BE2C (cell line): ENCODE data around the gene RAB6B.

ENCODE experiments used
- DNase-seq: peaks from one replicate; pipeline ENCODE4 v3.0.0-alpha.2; 2020
- H3K27me3 ChIP-seq: fragments of 250-450 bp; sonication (Bioruptor Pico); 2 replicates; pipeline ENCODE4 v1.5.1; 2020; ENCODE audit warnings: mild to moderate bottlenecking
- H3K36me3 ChIP-seq: fragments of 250-450 bp; sonication (Bioruptor Pico); 2 replicates; pipeline ENCODE4 v1.5.1; 2020; ENCODE audit warnings: mild to moderate bottlenecking
- H3K4me1 ChIP-seq: fragments of 250-450 bp; sonication (Bioruptor Pico); 2 replicates; pipeline ENCODE4 v1.5.1; 2020
- H3K4me3 ChIP-seq: 2 replicates; pipeline ENCODE4 v1.5.1; 2011; ENCODE audit warnings: low read depth, low read length
- H3K9me3 ChIP-seq: fragments of 250-450 bp; sonication (Bioruptor Pico); 2 replicates; pipeline ENCODE4 v1.5.1; 2020
- CTCF ChIP-seq: IDR thresholded peaks from 2 replicates; pipeline ENCODE4 v1.5.1; 2012; ENCODE audit warnings: mild to moderate bottlenecking, low read depth, low read length

The RAB6B gene

DNA sequence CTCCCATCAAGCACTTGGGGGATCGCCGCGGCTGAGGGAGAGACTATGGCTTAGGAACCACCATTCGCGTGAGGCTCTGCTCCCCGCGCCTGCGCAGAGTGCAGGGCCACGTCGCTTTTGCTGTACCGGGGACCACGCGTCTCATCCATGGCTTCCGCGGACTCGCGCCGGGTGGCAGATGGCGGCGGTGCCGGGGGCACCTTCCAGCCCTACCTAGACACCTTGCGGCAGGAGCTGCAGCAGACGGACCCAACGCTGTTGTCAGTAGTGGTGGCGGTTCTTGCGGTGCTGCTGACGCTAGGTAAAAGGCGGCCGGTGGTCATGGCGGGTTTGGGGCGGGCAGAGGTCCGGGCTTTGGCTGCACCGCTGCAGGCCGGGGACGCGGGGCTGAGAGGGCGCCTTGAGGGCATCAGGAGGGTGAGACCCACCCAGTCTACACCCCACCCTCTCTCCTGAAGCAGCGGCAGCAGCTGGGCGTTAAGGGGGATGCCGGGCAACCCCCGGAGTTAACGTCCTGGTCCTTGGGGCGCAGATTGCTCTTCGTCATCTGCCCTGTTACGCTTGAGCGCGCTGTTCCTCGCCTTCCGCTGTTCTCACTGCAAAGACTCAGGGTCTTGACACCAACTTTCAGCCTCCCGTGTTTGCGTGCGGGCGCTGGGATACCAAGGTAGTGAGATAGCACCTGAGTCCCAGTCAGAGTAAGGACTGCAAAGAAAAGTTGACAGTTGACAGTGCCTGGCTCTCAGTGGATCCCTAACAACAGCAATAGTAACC is 89.8 kb downstream of the RAB6B start, which contains the start of gene SRPRB:
TSS of gene SRPRB (plus strand) at position 114 of the 774 bp plus-strand sequence. CDS start at position 148, 34 bp downstream.
- H3K4me1 ChIP-seq = no peaks in the 10 kb centered on the region
- H3K9me3 ChIP-seq = no peaks in the 10 kb centered on the region
- TF ChIP-seq CTCF = no peak
- no peaks in the 10 kb centered on the region for H3K27me3 ChIP-seq
- H3K36me3 ChIP-seq = peaks cover 26% of the 10 kb centered on the region
- H3K4me3 ChIP-seq = peak within 1 kb of the TSS; percentile 95
- DNase-seq = peak; percentile 97

DNA sequence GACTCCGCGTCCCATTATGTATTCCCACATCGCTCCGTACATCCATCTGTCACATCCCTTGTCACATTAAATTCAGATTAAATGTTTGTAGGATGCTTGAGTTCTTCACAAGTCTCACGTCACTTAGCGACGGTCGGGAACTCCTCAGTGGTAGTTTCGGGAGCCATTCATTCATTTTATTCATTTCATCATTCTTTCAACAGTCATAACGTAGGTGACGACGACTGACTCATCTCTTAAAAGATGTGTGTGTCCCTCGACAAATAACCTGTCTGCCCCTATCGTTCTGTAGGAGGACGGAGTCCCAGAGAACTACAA is 90.3 kb downstream of the RAB6B start:
- Histone ChIP-seq H3K36me3 (peaks cover 21% of the 10 kb centered on the region), H3K9me3 (no peaks in the 10 kb centered on the region), H3K27me3 (no peaks in the 10 kb centered on the region), H3K4me3 (peak overlapping the region; percentile 95), H3K4me1 (no peaks in the 10 kb centered on the region)
- no peak for TF ChIP-seq CTCF
- DNase-seq = no peak

DNA sequence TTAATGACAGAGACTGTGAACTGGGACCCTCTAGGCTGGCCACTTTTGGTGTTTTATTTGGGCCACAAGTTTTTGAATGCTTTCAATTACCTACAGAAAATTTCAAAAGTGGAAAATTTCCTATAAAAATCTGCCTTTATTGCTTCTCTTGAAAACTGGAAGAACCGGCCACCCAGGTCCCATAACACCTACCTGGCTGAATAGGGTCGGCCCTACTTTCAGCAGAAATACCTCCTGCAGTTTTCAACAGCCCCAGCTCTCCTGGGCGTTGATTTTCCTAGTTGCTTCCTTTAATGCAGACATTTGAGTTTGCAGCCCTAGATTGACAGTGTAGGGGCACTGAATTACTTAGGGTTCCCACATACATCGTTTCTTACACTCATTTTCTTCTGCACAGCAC is 90.8 kb downstream of the RAB6B start:
- peaks cover 18% of the 10 kb centered on the region for H3K36me3 ChIP-seq
- H3K4me3 ChIP-seq = peak overlapping the region; percentile 95
- DNase-seq = no peak
- no peaks in the 10 kb centered on the region for H3K4me1 ChIP-seq
- no peaks in the 10 kb centered on the region for H3K27me3 ChIP-seq
- H3K9me3 ChIP-seq = no peaks in the 10 kb centered on the region
- no peak for TF ChIP-seq CTCF

DNA sequence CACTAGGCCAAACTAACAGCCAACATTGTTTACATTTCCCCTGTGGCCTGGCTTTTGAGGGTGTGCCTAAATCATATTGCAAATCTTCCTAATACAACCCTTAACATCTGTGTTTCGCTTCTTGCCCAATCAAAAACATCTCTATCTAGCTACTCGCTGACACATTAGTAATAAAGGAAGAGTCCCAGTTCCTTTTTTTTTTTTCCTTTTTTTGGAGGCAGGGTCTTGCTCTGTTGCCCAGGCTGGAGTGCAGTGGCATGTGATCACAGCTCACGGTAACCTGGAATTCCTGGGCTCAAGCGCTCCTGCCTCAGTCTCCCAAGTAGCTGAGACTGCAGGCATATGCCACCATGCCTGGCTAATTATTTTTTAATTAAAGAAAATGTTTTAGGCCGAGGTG is 92.2 kb downstream of the RAB6B start:
- no peak for DNase-seq
- no peak for TF ChIP-seq CTCF
- H3K36me3 ChIP-seq = peaks cover 11% of the 10 kb centered on the region
- peaks cover under 1% of the 10 kb centered on the region; the same call in 1 of the 2 replicates for H3K27me3 ChIP-seq
- no peak overlapping the region for H3K4me3 ChIP-seq
- H3K4me1 ChIP-seq = no peaks in the 10 kb centered on the region
- H3K9me3 ChIP-seq = no peaks in the 10 kb centered on the region

GRCh38 chr3:133799794-133800585 is 95.7 kb downstream of the RAB6B start:
- H3K4me3 ChIP-seq = no peak overlapping the region
- no peak for TF ChIP-seq CTCF
- no peaks in the 10 kb centered on the region for H3K36me3 ChIP-seq
- 0 out of 2 replicates have a peak, but pooled peaks cover 4% of the 10 kb centered on the region for H3K9me3 ChIP-seq
- DNase-seq = peak; percentile 18
- peaks cover 7% of the 10 kb centered on the region; the same call in 1 of the 2 replicates for H3K27me3 ChIP-seq
- H3K4me1 ChIP-seq = no peaks in the 10 kb centered on the region
